HL-60 (cell line): ENCODE results near the gene EP400.

ENCODE experiments used
- DNase-seq, 2 experiments: peaks; one replicate each; pipeline ENCODE4 v3.0.0-alpha.2; 2010 to 2020; ENCODE audit warnings: low read depth in 1 of 2, low spot score in 1 of 2
- H3K27ac ChIP-seq: fragments of 250-450 bp; sonication (Bioruptor Pico); replicated peaks from 2 replicates; pipeline ENCODE4 v1.5.1; 2020; ENCODE audit warnings: mild to moderate bottlenecking, moderate library complexity
- H3K27me3 ChIP-seq: fragments of 250-450 bp; sonication (Bioruptor Pico); 2 replicates; pipeline ENCODE4 v1.5.1; 2021; ENCODE audit warnings: mild to moderate bottlenecking, moderate library complexity; ENCODE audit not compliant: insufficient read depth, poor library complexity, severe bottlenecking
- H3K4me3 ChIP-seq: replicated peaks from 2 replicates; pipeline ENCODE4 v1.5.1; 2011; ENCODE audit warnings: mild to moderate bottlenecking, control low read depth, low read length; ENCODE audit not compliant: insufficient read depth
- GABPA ChIP-seq: IDR thresholded peaks from 2 replicates; pipeline ENCODE4 v1.6.1; 2012; ENCODE audit warnings: low read depth
- POLR2AphosphoS5 ChIP-seq: IDR thresholded peaks from 2 replicates; pipeline ENCODE4 v1.6.1; 2012; ENCODE audit warnings: low read depth
- REST ChIP-seq: IDR thresholded peaks from 2 replicates; pipeline ENCODE4 v1.6.1; 2012; ENCODE audit warnings: low read depth; ENCODE audit not compliant: insufficient replicate concordance
- SPI1 ChIP-seq: IDR thresholded peaks from 2 replicates; pipeline ENCODE4 v1.6.1; 2012; ENCODE audit warnings: low read depth, mild to moderate bottlenecking, borderline replicate concordance
- TF ChIP-seq, protein P1 (sequence below): IDR thresholded peaks from one replicate; pipeline ENCODE4 v1.5.1; 2011; ENCODE audit warnings: low read length, control low read depth, inconsistent platforms; ENCODE audit not compliant: insufficient read depth

The EP400 gene

GRCh38 chr12:132021031-132021871, 71.5 kb downstream of the EP400 start:
- Histone ChIP-seq H3K27me3 (no peaks in the 10 kb centered on the region), H3K4me3 (no peak overlapping the region), H3K27ac (no peak overlapping the region)
- no peak for TF ChIP-seq REST
- no peak for TF ChIP-seq GABPA
- no peak for TF ChIP-seq POLR2AphosphoS5
- TF ChIP-seq, protein P1, sequence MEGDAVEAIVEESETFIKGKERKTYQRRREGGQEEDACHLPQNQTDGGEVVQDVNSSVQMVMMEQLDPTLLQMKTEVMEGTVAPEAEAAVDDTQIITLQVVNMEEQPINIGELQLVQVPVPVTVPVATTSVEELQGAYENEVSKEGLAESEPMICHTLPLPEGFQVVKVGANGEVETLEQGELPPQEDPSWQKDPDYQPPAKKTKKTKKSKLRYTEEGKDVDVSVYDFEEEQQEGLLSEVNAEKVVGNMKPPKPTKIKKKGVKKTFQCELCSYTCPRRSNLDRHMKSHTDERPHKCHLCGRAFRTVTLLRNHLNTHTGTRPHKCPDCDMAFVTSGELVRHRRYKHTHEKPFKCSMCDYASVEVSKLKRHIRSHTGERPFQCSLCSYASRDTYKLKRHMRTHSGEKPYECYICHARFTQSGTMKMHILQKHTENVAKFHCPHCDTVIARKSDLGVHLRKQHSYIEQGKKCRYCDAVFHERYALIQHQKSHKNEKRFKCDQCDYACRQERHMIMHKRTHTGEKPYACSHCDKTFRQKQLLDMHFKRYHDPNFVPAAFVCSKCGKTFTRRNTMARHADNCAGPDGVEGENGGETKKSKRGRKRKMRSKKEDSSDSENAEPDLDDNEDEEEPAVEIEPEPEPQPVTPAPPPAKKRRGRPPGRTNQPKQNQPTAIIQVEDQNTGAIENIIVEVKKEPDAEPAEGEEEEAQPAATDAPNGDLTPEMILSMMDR, result no peak
- TF ChIP-seq SPI1, result no peak
- peak in 1 of 2 experiments; percentile 28 for DNase-seq

DNA sequence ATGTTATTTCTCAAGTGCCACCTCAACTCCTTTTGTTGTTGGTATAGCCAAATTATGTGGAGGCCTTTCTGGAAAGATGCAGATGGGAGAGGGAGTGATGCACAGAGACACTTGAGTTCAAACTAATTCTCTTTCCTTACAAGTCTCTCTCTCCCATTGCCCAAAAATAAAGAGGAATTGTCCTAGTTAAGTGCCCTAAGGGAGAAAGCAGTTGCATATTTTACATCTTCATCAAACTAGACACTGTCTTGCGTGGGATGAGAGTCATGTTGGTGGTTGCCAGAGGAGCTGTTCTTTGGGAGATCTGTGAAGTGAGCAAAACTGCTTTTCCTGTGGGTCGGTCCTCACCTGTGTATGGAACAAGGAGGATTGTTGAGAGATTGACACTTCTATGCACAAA, 72.2 kb downstream of the EP400 start:
- DNase-seq, result no peak
- no peak overlapping the region for H3K27ac ChIP-seq
- H3K27me3 ChIP-seq, result no peaks in the 10 kb centered on the region
- no peak overlapping the region for H3K4me3 ChIP-seq
- TF ChIP-seq, protein P1, result no peak
- TF ChIP-seq REST, result no peak
- TF ChIP-seq GABPA, result no peak
- no peak for TF ChIP-seq POLR2AphosphoS5
- TF ChIP-seq SPI1, result no peak

- Histone ChIP-seq H3K27ac (no peak overlapping the region), H3K27me3 (no peaks in the 10 kb centered on the region), H3K4me3 (no peak overlapping the region)
- TF ChIP-seq GABPA (no peak), SPI1 (no peak), POLR2AphosphoS5 (no peak), REST (no peak)
- TF ChIP-seq, protein P1, result no peak
- DNase-seq, result no peak
Observed at GRCh38 chr12:132023658-132024057, 73.9 kb downstream of the EP400 start.
